HG03066 (cell line): ENCODE data around the gene ACOT7.

Experiments used
- ATAC-seq: cut with Tn5 transposase; IDR thresholded peaks from one replicate; pipeline ENCODE4 v1.9.1; 2021; ENCODE audit warnings: low read depth; ENCODE audit not compliant: unreplicated experiment

The ACOT7 gene

GRCh38 chr1:6257541-6258069 is 136.0 kb downstream of the ACOT7 start:
- no peak for ATAC-seq

- ATAC-seq = no peak
Observed at GRCh38 chr1:6256645-6257044, 136.9 kb downstream of the ACOT7 start.

- no peak for ATAC-seq
Observed at GRCh38 chr1:6254691-6255090, 138.9 kb downstream of the ACOT7 start.

- ATAC-seq = no peak
Observed at GRCh38 chr1:6253380-6253779, 140.2 kb downstream of the ACOT7 start.

GRCh38 chr1:6252374-6252710 is 141.2 kb downstream of the ACOT7 start:
- ATAC-seq = no peak

DNA sequence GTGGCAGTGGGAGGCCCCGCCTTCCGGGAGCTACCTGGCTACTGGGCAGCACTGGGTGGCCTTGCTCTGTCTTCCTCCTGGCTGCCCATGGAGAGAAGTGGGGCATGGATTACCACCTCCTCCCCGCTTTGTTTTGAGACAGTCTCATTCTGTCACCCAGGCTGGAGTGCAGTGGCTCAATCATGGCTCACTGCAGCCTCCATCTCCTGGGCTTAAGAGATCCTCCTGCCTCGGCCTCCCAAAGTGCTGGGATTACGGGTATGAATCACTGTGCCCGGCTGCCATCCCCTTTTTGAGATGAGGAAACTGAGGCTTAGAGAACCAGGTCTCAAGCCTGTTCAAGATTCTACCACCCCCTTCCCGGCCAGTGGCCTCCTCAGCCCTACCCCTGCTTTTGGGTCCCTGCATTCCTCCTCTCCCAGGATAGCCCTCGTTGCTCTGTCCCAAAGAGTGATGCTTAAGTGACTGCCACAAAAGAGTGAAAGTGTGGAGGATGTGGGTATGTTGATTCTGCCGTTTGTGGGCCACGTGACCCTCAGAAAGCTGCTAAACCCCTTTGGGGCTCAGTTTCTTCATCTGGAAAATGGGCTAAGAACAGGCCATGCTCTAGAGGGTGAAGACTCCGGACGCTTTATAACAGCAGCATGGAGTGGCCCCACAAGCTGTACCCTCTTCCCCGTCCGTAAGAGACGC is 141.7 kb downstream of the ACOT7 start:
- ATAC-seq = no peak

DNA sequence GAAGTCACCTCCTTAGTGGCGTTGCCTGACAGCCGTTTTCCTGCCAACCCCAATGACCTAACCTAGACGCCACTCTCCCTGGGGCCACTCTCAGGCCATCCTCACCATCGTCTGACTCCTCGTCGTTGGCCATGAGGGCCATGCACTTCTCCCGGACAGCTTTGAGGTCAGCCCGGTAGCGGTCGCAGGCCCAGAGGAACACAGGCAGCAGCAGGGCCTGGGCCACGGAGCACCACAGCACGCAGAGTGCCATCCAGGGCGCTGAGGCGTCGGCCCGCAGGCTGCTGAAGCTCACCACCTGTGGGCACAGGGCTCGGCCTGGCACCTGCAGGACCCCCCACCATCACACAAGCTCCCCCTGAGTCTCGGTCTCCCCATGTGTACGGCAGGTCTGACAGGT is 142.3 kb downstream of the ACOT7 start:
- ATAC-seq = no peak

DNA sequence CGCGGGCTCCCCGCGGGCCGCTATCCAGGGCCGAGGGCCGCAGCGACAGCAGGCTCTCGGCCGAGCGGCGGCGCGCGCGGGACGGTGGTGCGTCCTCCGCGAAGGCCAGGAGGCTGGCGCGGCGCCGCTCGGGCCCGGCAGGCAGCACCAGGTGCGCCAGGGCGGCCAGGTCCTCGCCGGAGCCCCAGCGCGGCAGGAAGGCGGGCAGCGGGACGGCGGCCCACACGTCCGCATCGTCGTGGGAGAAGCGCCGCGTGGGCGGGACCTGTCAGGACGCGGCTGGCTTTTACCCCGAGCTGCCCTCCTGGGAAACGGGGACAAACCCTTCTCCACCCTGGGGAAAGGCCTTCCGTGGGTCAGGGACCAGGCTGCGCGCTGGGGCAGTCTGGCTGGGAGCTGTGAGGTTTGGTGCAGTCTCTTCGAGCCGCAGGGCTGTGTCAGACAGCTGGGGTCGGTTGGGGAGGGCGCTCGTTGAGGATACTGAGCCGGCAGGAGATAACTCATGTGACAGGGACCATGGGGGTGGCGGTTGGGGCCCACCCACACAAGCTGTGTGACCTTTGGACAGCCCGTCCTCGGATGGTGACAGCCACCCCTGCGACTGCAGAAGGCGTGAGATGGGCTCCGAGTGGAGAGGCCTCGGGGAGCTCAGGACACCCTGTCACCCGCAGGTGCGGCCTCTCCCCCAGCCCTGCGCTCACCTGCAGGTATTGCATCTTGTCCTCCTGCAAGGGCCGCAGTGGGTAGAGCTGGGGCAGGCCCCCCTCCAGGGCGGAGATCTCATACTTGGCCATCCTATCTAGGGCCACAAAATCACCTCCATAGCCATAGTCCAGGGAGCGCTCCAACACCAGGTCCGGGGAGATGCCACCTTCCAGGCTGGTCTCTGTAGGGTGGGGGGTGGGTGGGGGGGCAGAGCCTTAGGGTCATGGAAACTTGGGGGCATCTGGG is 143.6 kb downstream of the ACOT7 start:
- no peak for ATAC-seq

DNA sequence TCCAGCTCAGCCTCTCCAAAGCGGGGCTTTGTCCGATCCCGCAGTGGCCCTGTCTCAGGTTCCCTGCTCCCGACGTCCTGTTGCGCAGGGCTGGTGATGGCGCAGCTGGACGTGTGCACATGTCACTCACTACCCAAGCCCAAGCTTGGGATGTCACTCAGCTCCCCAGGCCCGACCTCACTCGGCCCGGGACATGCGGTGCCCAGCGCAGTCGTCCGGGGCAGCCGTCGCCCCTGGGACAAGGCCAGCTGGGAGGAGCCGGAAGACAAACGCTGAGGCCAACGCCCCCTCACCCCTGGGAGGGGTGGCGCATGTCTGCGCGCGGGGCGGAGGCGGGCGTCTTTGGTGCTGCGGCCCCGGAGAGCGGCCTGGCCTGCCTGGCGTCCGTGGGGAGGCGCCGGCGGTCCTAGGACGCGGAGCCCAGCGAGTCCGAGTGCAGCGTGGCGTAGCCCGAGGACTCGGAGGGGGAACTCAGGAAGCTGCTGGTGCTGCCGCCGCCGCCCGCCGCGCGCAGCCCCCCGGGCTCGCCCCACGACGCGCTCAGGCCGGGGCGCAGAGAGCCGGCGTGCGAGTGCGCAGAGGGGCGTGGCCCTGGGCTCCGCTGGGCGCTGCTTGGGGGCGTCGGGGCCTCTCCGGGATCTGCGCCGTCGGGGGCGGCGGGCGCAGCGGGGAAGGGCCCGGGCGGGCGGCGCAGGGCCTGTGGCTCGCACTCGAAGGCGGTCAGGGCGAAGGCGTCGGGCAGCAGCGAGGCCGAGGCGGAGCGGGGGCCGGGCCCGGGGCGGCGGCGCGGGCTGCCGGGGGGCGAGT is 144.4 kb downstream of the ACOT7 start:
- no peak for ATAC-seq

- ATAC-seq = no peak
Observed at GRCh38 chr1:6248161-6248776, 145.3 kb downstream of the ACOT7 start.

GRCh38 chr1:6247651-6248050 is 145.9 kb downstream of the ACOT7 start:
- ATAC-seq = no peak

DNA sequence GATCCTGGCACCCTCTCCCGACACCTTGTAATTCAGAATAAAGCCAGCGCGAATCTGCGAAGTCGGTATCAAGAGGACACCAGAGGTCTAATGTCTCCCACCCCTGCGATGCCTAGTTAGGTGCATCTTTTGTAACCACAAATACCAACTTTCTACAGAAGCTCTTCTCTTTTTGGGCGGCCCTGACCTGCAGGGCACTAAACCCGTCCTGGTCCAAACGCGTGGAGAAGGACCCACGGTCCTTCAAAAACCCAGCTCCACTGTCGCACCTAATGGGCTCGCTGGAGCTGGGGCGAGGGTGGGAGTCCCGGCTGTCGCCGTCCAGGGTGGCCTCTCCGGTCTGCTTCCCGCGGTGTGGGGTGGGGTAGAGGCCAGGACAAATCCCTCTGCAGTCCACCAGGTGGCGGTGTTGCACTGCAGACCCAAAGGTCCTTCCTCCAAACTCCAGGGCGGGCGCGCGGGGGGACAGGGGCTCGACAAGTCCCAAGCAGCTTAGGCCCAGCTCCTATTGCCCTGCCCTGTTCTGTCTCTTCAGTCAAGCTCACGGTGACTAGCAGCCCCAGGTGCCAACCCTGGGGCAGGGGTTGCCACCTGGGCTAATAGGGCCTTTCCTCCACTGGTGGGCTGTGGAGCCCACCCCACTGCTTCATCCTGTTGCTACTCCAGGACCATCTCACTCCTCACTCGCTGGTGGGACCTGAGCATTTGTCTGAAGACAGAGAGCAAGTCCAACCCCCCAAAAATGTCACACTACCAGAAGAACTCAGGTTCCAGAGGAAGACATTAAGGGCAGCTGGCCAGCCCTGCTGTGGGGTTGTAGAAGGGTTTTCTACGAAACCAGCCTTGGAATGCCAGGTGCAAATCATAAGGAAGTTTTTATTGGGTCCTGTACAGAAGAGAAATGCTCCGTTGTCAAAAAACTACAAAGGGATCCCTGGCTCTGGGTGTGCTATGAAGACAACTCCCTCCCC is 146.8 kb downstream of the ACOT7 start:
- ATAC-seq = no peak

DNA sequence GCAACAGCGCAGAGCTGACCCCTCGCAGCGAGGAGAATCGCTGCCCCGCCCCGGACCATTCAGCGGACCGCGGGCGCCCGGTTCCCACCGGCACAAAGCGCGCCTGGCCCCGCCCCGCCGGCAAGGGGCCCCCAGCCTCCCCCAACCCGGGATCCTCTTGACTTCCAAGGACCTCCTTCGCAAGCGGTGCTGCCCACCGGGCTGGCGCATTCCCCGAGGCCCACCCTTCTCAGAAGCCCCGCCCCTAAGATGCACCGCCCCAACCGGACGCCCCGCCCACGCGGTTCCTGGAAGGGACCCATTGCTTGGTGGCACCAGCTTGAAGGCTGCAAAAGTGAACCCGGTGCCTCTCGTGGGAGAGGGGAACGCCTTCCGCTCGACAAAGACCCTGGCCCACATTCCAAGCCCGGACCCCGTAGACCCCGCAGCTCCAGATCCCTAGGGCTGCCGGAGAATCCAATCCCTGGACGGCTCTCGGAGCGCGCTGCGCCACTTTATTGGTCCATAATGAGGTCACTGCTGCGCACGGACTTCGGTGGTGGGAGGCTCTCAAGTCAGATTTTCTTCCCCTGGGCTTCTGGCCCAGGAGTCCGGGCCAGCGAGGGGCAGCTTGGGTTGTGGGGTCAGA is 147.6 kb downstream of the ACOT7 start:
- ATAC-seq = no peak

DNA sequence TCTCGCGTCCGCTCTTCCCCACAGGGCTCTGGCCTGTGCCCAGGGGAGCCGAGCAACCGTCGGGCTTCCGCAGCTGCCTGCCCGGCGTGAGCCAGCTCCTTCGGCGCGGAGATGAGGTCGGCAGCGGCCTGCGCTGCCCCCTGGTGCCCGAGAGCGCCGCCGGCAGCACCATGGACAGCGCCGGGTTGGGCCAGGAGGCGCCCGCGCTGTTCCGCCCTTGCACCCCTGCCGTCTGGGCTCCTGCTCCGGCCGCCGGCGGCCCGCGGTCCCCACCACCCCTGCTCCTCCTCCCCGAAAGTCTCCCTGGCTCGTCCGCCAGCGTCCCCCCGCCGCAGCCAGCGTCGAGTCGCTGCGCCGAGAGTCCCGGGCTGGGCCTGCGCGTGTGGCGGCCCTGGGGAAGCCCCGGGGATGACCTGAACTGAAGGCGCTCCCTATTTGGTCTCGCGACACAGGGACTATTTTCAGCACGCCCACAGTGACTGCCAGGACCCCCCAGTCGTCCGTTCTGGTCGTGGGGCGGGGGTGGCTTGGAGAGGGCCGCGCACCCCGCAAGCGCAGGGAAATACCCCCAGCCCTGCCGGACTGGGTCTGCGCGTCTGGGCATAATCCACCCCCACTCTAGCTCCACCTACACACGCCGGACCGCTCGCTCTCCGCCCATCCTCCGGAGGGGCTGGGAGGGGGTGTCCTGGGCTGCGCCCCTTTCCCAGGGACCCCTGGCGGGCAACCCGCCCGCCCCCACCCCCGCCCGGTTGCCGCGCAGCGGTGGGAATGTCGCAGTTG is 148.3 kb downstream of the ACOT7 start:
- no peak for ATAC-seq

- ATAC-seq = no peak
Observed at GRCh38 chr1:6244401-6245049, 149.0 kb downstream of the ACOT7 start.

DNA sequence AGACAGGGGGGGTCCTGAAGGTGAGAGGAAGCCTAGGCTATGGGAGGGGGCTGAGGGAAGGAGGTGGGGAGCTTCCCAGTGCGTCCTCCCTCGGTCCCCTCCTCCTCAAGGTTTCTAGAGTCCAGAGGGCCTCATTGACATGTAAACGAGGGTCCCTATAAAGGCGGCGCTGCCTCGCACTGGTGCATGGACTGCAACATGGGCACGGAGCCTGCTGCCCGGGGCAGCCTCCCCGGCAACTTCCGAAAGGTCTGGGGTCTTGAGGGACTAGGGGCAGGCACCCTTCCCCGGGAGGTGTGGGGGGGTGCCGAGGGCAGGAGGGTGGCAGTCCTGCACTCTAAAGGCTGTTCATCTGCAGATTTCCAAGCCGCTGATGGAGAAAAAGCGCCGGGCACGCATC is 149.6 kb downstream of the ACOT7 start, which contains the start of gene HES3:
TSS of gene HES3 (plus strand) at position 187 of the 400 bp plus-strand sequence. CDS start at position 374, 187 bp downstream.
- ATAC-seq = no peak

GRCh38 chr1:6243053-6243834 is 150.3 kb downstream of the ACOT7 start:
- ATAC-seq = no peak
